Posterior cingulate gyrus (tissue), 11 donors: ENCODE data around the gene CFAP73.

Experiments used
- DNase-seq, 10 donors: peaks; one replicate each; pipeline versions ENCODE4 v3.0.0 to v3.0.0-alpha.2; 2020 to 2021; ENCODE audit warnings: mixed read lengths in 3 of 10
- intact Hi-C: fragments of 100-400 bp; cut with DNase I; formaldehyde crosslinking; loops from one replicate; pipeline ENCODE4 v1.15.1; 2023

CFAP73 gene

GRCh38 chr12:113159937-113160336, 10.4 kb downstream of the CFAP73 start:
- intact Hi-C loops = loop anchor here (10.0 kb wide), 1 partner anchor 65 kb away; no protein-coding TSS in a partner anchor
- DNase-seq = peak in 4 of 10 donors; percentile 39 to 89 (median 62)

- peak in 9 of 10 donors; percentile 24 to 98 (median 84) for DNase-seq
Observed at GRCh38 chr12:113161415-113162016, 12.0 kb downstream of the CFAP73 start.

GRCh38 chr12:113162102-113163029, 12.8 kb downstream of the CFAP73 start:
- DNase-seq = peak in 1 of 10 donors; percentile 41
- intact Hi-C loops = no loop called here

More at GRCh38 chr12:113161415-113162016, 12.0 kb downstream of the CFAP73 start:
- intact Hi-C loops = no loop called here

- no peak for DNase-seq
- intact Hi-C loops = no loop called here
Observed at GRCh38 chr12:113163030-113163360, 13.5 kb downstream of the CFAP73 start.

GRCh38 chr12:113164014-113164413, 14.5 kb downstream of the CFAP73 start:
- intact Hi-C loops = no loop called here
- no peak for DNase-seq

GRCh38 chr12:113165521-113166450, 16.3 kb downstream of the CFAP73 start:
- intact Hi-C loops = no loop called here
- no peak for DNase-seq

GRCh38 chr12:113167868-113168267, 18.3 kb downstream of the CFAP73 start:
- intact Hi-C loops = no loop called here
- DNase-seq = no peak

GRCh38 chr12:113169697-113170096, 20.2 kb downstream of the CFAP73 start:
- no peak for DNase-seq
- intact Hi-C loops = loop anchor here (5.0 kb wide), 1 partner anchor 177 kb away; no protein-coding TSS in a partner anchor

GRCh38 chr12:113170457-113170856, 20.9 kb downstream of the CFAP73 start:
- intact Hi-C loops = loop anchor here (5.0 kb wide), 1 partner anchor 178 kb away; no protein-coding TSS in a partner anchor

GRCh38 chr12:113170926-113171325, 21.4 kb downstream of the CFAP73 start:
- no peak for DNase-seq
- intact Hi-C loops = loop anchor here (5.0 kb wide), 1 partner anchor 179 kb away; no protein-coding TSS in a partner anchor

More at GRCh38 chr12:113170457-113170856, 20.9 kb downstream of the CFAP73 start:
- DNase-seq = peak in 1 of 10 donors; percentile 1

- intact Hi-C loops = loop anchor here (5.0 kb wide), 1 partner anchor 179 kb away; no protein-coding TSS in a partner anchor
- no peak for DNase-seq
Observed at GRCh38 chr12:113171543-113171942, 22.0 kb downstream of the CFAP73 start.

- no peak for DNase-seq
- intact Hi-C loops = loop anchor here (5.0 kb wide), 1 partner anchor 180 kb away; no protein-coding TSS in a partner anchor
Observed at GRCh38 chr12:113172185-113172584, 22.7 kb downstream of the CFAP73 start.

GRCh38 chr12:113173081-113173698, 23.7 kb downstream of the CFAP73 start:
- intact Hi-C loops = loop anchor here (5.0 kb wide), 1 partner anchor 181 kb away; no protein-coding TSS in a partner anchor
- DNase-seq = no peak

- DNase-seq = peak; percentile 65 to 96 (median 86)
- intact Hi-C loops = loop anchor here (1.0 to 5.0 kb wide), 2 partner anchors 126 to 182 kb away; no protein-coding TSS in a partner anchor
Observed at GRCh38 chr12:113174461-113175384, 25.2 kb downstream of the CFAP73 start.

- DNase-seq = no peak
- intact Hi-C loops = no loop called here
Observed at GRCh38 chr12:113179023-113179422, 29.5 kb downstream of the CFAP73 start.

- DNase-seq = no peak
- intact Hi-C loops = no loop called here
Observed at GRCh38 chr12:113180333-113180732, 30.8 kb downstream of the CFAP73 start.

- DNase-seq = no peak
- intact Hi-C loops = no loop called here
Observed at GRCh38 chr12:113181975-113182374, 32.5 kb downstream of the CFAP73 start.

- DNase-seq = no peak
- intact Hi-C loops = no loop called here
Observed at GRCh38 chr12:113183030-113183589, 33.6 kb downstream of the CFAP73 start.
